ENCODE results near the gene TK2.
A peak's percentile ranks its signal among the peaks of the same experiment; 100 is the strongest.
"Not testable (repeated sequence)": the region's sequence is repeated elsewhere in the genome, so short reads cannot be mapped to it uniquely, and the experiment has no call there.

TK2 gene

GRCh38 chr16:66549284-66550131 is at the start of gene TK2:
TSS of gene TK2 (minus strand) at chr16:66550122. CDS start at chr16:66550061, 61 bp downstream.
- peak; percentile 68 for ATAC-seq
- TF ChIP-seq ZNF565 (CRISPR knock-in tag; conservative IDR thresholded peaks at IDR 0.05; ENCODE audit: low read depth) (0 out of 2 replicates have a peak, but pooled peaks have one; percentile 51), SNAI2 (CRISPR knock-in tag; IDR thresholded peaks at IDR 0.05) (no peak), TSHZ2 (CRISPR knock-in tag; IDR thresholded peaks at IDR 0.05) (peak; percentile 13; the same call in 1 of the 2 replicates)
- TF ChIP-seq, protein P1, sequence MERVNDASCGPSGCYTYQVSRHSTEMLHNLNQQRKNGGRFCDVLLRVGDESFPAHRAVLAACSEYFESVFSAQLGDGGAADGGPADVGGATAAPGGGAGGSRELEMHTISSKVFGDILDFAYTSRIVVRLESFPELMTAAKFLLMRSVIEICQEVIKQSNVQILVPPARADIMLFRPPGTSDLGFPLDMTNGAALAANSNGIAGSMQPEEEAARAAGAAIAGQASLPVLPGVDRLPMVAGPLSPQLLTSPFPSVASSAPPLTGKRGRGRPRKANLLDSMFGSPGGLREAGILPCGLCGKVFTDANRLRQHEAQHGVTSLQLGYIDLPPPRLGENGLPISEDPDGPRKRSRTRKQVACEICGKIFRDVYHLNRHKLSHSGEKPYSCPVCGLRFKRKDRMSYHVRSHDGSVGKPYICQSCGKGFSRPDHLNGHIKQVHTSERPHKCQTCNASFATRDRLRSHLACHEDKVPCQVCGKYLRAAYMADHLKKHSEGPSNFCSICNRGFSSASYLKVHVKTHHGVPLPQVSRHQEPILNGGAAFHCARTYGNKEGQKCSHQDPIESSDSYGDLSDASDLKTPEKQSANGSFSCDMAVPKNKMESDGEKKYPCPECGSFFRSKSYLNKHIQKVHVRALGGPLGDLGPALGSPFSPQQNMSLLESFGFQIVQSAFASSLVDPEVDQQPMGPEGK (CRISPR knock-in tag; IDR thresholded peaks at IDR 0.05; ENCODE audit: borderline replicate concordance) = peak; percentile 38; the same call in 1 of the 2 replicates

DNA sequence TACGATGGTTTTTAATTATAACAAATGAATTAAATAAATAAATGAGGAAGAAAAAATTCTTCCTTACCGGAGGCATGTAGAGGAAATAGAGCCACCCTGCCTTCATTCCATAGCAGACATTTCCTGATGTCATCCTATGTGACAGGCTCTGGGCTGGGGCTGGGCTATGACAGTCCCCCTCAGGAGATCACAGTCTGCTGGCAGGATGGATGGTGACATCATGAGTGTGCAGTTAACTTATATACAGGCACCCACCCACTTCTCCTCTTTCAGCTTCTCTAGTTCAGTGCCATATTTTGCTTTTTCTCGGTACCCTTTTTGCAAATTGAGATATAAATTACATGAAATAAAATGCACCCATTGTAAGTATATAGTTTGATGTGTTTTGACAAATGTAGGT is 48.2 kb upstream of the TK2 start:
- no peak for TF ChIP-seq ZNF565 (CRISPR knock-in tag; conservative IDR thresholded peaks at IDR 0.05; ENCODE audit: low read depth)
- ATAC-seq = no peak

DNA sequence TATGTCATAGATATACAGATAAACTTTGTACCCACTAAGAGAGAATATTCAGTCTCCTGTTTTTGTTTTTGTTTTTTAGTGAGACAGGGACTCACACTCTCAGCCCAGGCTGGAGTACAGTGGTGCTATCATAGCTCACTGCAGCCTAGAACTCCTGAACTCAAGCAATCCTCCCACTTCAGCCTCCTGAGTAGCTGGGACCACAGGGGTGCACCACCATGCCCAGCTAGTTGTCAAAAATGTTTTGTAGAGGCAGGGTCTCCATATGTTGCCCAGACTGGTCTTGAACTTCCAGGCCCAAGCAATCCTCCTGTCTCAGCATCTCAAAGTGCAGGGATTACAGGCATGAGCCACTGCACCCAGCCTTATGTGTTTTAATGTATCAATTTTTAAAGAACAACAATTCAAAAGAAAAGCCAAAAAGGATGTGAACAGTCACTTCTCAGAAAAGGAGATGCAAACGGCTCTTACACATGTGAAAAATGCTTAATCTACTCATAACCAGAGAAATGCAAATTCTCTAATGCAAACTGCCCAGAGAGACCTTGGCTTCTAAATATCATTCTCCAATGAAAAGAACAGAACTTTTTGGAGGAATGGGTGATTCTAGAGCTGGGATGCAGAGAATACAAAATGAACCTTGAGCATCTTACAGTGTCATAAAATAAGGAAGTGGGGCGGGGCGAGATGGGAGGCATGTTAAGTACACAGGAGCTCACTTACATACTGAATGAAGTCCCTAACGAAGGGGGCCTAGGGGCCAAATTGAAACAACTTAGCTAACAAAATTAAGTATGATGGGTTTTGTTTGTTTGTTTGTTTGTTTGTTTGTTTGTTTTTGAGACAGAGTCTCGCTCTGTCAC is 47.3 kb upstream of the TK2 start:
- no peak for TF ChIP-seq PPARA (CRISPR knock-in tag; IDR thresholded peaks at IDR 0.05; ENCODE audit: borderline replicate concordance)
- TF ChIP-seq GLIS3 (CRISPR knock-in tag; IDR thresholded peaks at IDR 0.05) = no peak
- no peak for TF ChIP-seq ZNF565 (CRISPR knock-in tag; conservative IDR thresholded peaks at IDR 0.05; ENCODE audit: low read depth)
- no peak for TF ChIP-seq TCF4 (CRISPR knock-in tag; IDR thresholded peaks at IDR 0.05; ENCODE audit: borderline replicate concordance)
- no peak for TF ChIP-seq CSRNP3 (CRISPR knock-in tag; IDR thresholded peaks at IDR 0.05)
- no peak for TF ChIP-seq ZNF70 (CRISPR knock-in tag; IDR thresholded peaks at IDR 0.05)
- TF ChIP-seq ARNTL (CRISPR knock-in tag; IDR thresholded peaks at IDR 0.05; ENCODE audit: borderline replicate concordance, low read depth) = no peak
- no peak for TF ChIP-seq ZC3H10 (CRISPR knock-in tag; IDR thresholded peaks at IDR 0.05)
- TF ChIP-seq, protein P1 (CRISPR knock-in tag; IDR thresholded peaks at IDR 0.05; ENCODE audit: borderline replicate concordance) = no peak
- ATAC-seq = no peak

GRCh38 chr16:66596559-66596958 is 46.6 kb upstream of the TK2 start:
- ATAC-seq = not testable (repeated sequence)

DNA sequence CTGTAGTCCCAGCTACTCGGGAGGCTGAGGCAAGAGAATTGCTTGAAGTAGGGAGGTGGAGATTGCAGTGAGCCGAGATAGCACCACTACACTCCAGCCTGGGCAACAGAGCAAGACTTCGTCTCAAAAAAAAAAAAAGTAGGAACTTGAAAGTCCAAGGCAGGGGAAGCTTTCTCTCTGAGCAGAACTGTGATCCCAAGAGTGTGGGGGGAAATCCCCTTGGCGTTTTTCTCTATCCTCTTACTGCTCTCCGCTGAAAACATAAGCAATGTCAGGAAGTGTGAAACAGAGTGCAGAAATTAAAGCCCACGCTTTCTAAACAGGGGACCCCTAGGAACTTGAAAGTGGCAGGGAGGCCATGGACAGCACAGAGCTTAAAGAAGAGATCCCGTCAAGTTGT is 44.8 kb upstream of the TK2 start:
- TF ChIP-seq CSRNP3 (CRISPR knock-in tag; IDR thresholded peaks at IDR 0.05) (no peak), BACH2 (CRISPR knock-in tag; IDR thresholded peaks at IDR 0.05; ENCODE audit: borderline replicate concordance) (no peak), ARNTL (CRISPR knock-in tag; IDR thresholded peaks at IDR 0.05; ENCODE audit: borderline replicate concordance, low read depth) (no peak), TSHZ2 (CRISPR knock-in tag; IDR thresholded peaks at IDR 0.05) (no peak)
- no peak for ATAC-seq

All from SK-N-SH treated with all-trans-retinoic acid at 6 μM for 48 hours (cell line).